Femur (tissue), 1 donor: Measurements from ENCODE around the gene MILR1.
"Not testable (repeated sequence)": the region's sequence is repeated elsewhere in the genome, so short reads cannot be mapped to it uniquely, and the experiment has no call there.

ENCODE experiments used
- DNase-seq: peaks from one replicate; pipeline ENCODE4 v3.0.0-alpha.2; 2017

MILR1 gene

DNA sequence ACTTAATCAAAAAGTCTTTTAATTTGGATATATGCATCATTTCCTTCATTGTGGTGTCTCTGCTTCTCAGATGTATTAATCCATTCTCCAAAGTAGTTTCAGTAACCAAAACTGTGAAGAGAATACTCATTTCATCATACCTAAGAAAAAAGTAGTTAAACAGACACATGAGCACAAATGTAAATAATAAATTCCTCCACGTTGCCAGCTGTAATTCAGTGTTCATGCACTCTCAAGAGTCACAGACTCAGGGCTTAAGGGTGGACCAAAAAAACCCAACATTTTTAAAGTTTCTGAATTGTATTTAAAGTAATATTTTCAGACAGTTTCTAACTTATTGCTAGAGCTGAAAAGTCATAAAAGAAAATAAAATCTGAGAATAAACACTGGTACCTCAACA, 28.9 kb downstream of the MILR1 start:
- DNase-seq = no peak

- no peak for DNase-seq
Measured at GRCh38 chr17:64480951-64481350, 32.0 kb downstream of the MILR1 start.

- no peak for DNase-seq
Measured at GRCh38 chr17:64484380-64484779, 35.5 kb downstream of the MILR1 start.

DNA sequence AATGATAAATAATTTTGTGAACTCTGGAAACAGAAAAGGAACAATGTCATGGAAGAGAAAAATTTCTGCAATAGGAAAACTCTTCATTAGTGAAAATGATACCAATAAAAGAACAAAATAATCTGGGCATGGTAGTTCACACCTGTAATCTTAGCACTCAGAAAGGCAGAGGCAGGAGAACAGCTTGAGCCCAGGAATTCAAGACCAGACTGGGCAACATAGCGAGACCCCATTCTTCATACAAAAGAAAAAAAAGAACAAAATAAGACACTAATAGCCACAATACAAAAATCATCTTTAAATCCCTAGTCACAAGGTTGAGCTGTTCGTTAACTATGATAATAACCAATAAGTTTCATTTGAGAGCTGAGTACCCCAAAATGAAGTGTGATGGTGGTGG, 39.4 kb downstream of the MILR1 start:
- no peak for DNase-seq

DNA sequence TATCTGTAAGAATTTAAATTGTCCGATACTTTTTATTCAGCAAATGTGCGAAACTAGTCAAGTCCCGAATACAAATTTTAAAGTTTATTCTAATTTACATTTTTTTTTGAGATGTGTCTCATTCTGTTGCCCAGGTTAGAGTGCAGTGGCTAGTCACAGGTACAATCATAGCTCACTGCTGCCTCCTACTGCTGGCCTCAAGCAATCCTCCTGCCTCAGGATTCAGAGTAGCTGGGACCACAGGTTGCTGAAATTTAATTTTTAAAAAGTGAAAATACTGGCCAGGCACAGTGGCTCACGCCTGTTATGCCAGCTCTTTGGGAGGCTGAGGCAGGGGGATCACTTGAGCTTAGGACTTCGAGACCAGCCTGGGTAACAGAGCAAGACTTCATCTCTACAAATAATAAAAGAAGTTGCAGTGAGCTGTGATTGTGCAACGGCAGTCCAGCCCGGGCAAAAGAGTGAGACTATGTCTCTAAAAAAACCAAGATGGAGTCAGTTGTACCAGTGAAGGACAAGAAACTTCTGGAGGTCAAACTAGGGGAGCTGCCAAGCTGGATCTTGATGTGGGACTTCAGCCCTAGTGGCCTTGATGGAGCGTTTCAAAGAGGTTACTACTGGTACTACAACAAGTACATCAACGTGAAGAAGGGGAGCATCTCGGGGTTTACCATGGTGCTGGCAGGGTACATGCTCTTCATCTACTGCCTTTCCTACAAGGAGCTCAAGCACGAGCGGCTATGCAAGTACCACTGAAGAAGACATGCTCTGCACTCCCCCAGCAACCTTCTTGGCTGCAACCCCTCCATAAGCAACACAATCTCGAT, 42.3 kb downstream of the MILR1 start:
- no peak for DNase-seq

- no peak for DNase-seq
Measured at GRCh38 chr17:64491994-64492393, 43.1 kb downstream of the MILR1 start.

GRCh38 chr17:64492481-64493109, 43.7 kb downstream of the MILR1 start:
- no peak for DNase-seq

GRCh38 chr17:64494121-64494520, 45.2 kb downstream of the MILR1 start:
- no peak for DNase-seq

GRCh38 chr17:64495300-64495699, 46.4 kb downstream of the MILR1 start:
- DNase-seq = not testable (repeated sequence)

GRCh38 chr17:64496348-64496785, 47.5 kb downstream of the MILR1 start:
- DNase-seq = no peak

GRCh38 chr17:64496786-64497564, 48.1 kb downstream of the MILR1 start, which contains the start of gene POLG2:
TSS of gene POLG2 (minus strand) at chr17:64497054. CDS start at chr17:64496968, 86 bp downstream.
- DNase-seq = peak; percentile 95

DNA sequence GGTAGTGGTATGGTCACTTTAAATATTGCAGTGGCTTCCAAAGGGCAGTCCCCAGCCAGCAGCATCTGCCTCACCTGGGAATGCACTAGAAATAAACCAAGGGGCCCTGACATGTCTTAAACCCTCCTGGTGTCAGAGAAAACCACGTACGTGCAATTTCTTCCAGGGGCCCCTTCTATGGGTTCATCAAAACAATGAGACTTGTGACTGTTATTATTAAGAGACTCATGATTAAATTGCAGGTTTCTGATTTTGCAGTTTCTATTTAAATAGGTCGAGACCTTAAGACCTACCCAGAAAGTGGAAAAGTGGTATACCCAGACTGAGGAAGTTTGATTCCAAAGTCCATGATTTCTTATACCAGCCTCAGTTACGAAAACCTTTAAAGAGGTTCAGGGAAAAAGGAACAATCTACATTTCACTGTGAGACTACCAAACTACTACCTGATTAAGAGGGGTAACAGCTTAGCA, 48.7 kb downstream of the MILR1 start:
- no peak for DNase-seq

DNA sequence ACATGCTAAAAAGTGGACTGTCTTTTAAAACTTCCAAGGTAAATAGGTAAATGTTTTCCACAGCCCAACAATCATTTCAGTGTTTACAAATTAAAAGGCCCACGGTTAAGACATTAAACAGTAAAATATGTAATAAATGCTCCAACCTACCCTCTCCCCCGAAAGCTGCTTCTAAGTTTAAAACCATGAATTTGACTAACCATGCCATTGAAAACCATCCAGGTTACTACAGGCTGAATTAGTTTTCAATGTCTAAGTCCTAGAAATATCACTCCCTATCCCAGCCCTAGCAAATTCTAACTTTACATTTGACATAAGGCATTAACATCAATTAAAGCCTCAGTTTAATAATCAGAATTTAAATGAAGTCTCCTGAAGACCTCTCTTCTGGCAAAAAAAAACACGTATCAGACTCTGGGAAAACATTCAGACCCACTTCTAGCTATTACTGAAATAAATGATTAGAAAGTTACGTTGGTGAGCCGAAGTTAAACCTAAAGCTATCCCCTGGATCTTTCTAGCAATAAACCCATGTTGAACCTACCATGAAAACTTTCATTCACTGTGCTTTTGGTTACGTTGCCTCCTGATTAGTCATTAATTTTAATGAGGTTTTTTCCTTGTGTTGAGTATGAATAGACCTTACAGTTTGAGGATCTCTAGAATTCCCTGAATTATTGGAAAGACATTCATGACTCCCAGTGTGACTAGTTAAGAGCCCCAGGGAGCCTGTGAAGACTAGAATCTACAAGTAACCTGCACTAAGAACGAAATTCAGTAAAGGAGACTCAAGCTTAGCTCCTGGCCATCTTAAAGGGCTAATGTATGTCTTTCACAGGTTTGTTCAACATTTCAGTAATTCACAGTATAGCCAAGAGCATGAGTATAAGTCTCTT, 49.6 kb downstream of the MILR1 start:
- DNase-seq = no peak

GRCh38 chr17:64499805-64500486, 51.0 kb downstream of the MILR1 start:
- DNase-seq = no peak

GRCh38 chr17:64500487-64500859, 51.6 kb downstream of the MILR1 start:
- DNase-seq = no peak

DNA sequence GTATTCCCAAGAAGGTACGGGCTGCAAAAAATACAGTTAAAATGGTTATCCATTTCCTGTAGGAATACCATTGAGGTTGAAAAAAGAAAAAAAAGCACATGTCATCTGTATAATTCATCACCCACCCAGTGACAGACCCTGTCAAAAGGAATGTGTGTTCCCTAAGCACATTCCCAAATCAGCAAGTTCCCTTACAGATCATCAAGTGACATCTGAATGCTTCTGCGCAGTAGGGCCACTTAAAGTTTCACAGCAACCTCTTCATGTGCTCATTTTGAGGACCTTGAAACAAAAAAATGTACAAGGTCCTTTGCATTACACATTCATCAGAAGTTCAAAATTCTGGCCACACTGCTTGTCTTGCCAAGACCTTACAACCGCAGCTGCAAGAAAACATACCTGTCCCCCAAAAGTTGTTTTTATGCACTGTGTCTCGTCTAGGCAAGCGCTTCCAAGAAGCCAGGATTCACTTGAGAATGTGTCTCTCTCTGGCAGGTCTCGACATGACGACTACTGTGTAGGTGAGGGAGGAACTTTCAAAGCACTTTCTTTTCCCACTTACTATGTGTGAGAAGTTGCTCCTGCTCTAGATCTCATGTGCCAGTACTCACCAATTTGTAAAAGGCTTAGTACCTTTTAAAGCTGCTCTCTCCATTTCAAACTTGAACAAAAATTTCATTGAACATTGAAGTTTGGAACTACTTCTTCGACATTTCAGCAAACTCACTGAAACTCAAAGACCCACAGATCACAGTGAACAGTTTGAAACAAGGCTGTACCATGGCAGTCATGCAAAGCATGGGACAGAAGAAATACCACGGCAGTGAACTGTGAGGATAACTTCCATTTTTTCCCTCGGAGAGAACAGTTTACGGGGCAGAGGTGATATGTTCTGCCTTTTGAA, 52.2 kb downstream of the MILR1 start:
- DNase-seq = no peak

- DNase-seq = no peak
Measured at GRCh38 chr17:64502021-64502420, 53.1 kb downstream of the MILR1 start.

DNA sequence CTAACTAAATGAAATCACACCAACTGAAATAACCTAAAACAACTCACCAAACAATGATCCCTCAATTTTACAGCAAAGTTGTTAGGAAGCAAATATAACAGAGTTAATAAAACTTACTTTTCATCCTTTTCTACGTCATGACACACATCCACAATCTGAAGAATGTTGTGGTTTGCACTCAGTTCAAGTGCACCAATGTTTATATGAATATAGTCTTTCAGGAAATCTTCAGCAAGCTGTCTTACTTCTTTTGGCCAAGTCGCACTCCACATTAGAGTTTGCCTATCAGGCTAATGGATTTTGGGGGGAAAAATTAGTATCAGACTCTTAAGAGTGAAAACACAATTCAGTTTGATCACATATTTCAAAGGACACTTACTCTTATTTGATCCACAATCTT, 53.9 kb downstream of the MILR1 start:
- no peak for DNase-seq

- no peak for DNase-seq
Measured at GRCh38 chr17:64503341-64503740, 54.4 kb downstream of the MILR1 start.
